IMR-90 (cell line): ENCODE data around the gene MPPED2. TPM values are rescaled to one million over a fixed set of nuclear protein-coding genes. Genes with fewer than 3 reads are reported as not detected.

Source experiments
- ATAC-seq: fragments of 200-7000 bp; cut with Tn5 transposase; 2 replicates; pipeline ENCODE4 v1.9.1; 2020; ENCODE audit warnings: low read depth, mild to moderate bottlenecking, moderate library complexity
- BruUV-seq: library from RNA; stranded (reverse); fragments of 400-500 nt; replicated peaks from 2 replicates; lab custom pipeline; 2021; lab: Mats Ljungman, UMichigan
- CTCF ChIA-PET: fragments of 300-600 bp; formaldehyde crosslinking; extraction: SDS; loops from one replicate; lab custom pipeline; 2021; ENCODE audit warnings: antibody characterized with exemption; lab: Yijun Ruan, JAX
- POLR2A ChIA-PET: fragments of 300-600 bp; sonication (Branson Sonifier 250); formaldehyde crosslinking; loops from one replicate; lab custom pipeline; 2022; ENCODE audit warnings: antibody characterized with exemption; ENCODE audit not compliant: unreplicated experiment; lab: Charles Lee
- DNase-seq: peaks from one replicate; pipeline ENCODE4 v3.0.0; 2013
- H2AFZ ChIP-seq: replicated peaks from 2 replicates; pipeline ENCODE3; 2013; ENCODE audit warnings: low read length, mild to moderate bottlenecking; ENCODE audit not compliant: poor library complexity
- H2AK5ac ChIP-seq: 2 replicates; pipeline ENCODE4 v1.6.1; 2013; ENCODE audit warnings: low read depth, low read length, inconsistent platforms
- H2AK9ac ChIP-seq: replicated peaks from 2 replicates; pipeline ENCODE3; 2013; ENCODE audit warnings: mild to moderate bottlenecking, low read depth, low read length, moderate library complexity; ENCODE audit not compliant: poor library complexity
- H2BK120ac ChIP-seq: 2 replicates; pipeline ENCODE4 v1.6.1; 2013; ENCODE audit warnings: low read depth, low read length, inconsistent platforms
- H2BK15ac ChIP-seq: 3 replicates; pipeline ENCODE4 v1.6.1; 2013; ENCODE audit warnings: low read depth, low read length, inconsistent platforms
- H2BK20ac ChIP-seq: 2 replicates; pipeline ENCODE4 v1.6.1; 2013; ENCODE audit warnings: low read depth, mild to moderate bottlenecking, inconsistent platforms, low read length, moderate library complexity
- H2BK5ac ChIP-seq: 2 replicates; pipeline ENCODE4 v1.6.1; 2013; ENCODE audit warnings: mild to moderate bottlenecking, low read depth, low read length, inconsistent platforms; ENCODE audit not compliant: poor library complexity, severe bottlenecking
- H3K14ac ChIP-seq: replicated peaks from 2 replicates; pipeline ENCODE4 v1.6.1; 2013; ENCODE audit warnings: low read depth, low read length, inconsistent platforms
- H3K18ac ChIP-seq: 2 replicates; pipeline ENCODE4 v1.6.1; 2013; ENCODE audit warnings: low read depth, low read length, control low read depth
- H3K23ac ChIP-seq: 2 replicates; pipeline ENCODE4 v1.6.1; 2013; ENCODE audit warnings: low read depth, low read length, inconsistent platforms
- H3K27ac ChIP-seq: 2 replicates; pipeline ENCODE4 v1.5.1; 2013; ENCODE audit warnings: mild to moderate bottlenecking, control low read depth, low read length; ENCODE audit not compliant: insufficient read depth
- H3K27me3 ChIP-seq: 2 replicates; pipeline ENCODE4 v1.6.1; 2013; ENCODE audit warnings: low read length; ENCODE audit not compliant: control insufficient read depth, insufficient read depth
- H3K36me3 ChIP-seq: 2 replicates; pipeline ENCODE4 v1.6.1; 2013; ENCODE audit warnings: low read length, mixed read lengths; ENCODE audit not compliant: control insufficient read depth, insufficient read depth
- H3K4ac ChIP-seq: 2 replicates; pipeline ENCODE4 v1.6.1; 2013; ENCODE audit warnings: low read depth, low read length, inconsistent platforms
- H3K4me1 ChIP-seq: 2 replicates; pipeline ENCODE4 v1.6.1; 2013; ENCODE audit warnings: low read length, mixed read lengths; ENCODE audit not compliant: control insufficient read depth, insufficient read depth
- H3K4me2 ChIP-seq: 2 replicates; pipeline ENCODE4 v1.6.1; 2013; ENCODE audit warnings: low read depth, mild to moderate bottlenecking, control low read depth, low read length, moderate library complexity
- H3K4me3 ChIP-seq: 2 replicates; pipeline ENCODE4 v1.5.1; 2013; ENCODE audit warnings: low read depth, mild to moderate bottlenecking, control low read depth, low read length, moderate library complexity; ENCODE audit not compliant: insufficient read depth
- H3K56ac ChIP-seq: 2 replicates; pipeline ENCODE4 v1.6.1; 2013; ENCODE audit warnings: low read length, inconsistent platforms; ENCODE audit not compliant: insufficient read depth; ENCODE audit errors: extremely low read depth
- H3K79me1 ChIP-seq, 2 experiments: 2 replicates each; pipeline ENCODE4 v1.6.1; 2013; ENCODE audit warnings: low read length in 2 of 2, inconsistent platforms in 1 of 2, low read depth in 1 of 2
- H3K9ac ChIP-seq: 2 replicates; pipeline ENCODE4 v1.6.1; 2013; ENCODE audit warnings: low read depth, low read length, control low read depth
- H3K9me1 ChIP-seq: 2 replicates; pipeline ENCODE4 v1.6.1; 2013; ENCODE audit warnings: low read length, inconsistent platforms; ENCODE audit not compliant: insufficient read depth
- H3K9me3 ChIP-seq: 2 replicates; pipeline ENCODE4 v1.6.1; 2013; ENCODE audit warnings: low read length; ENCODE audit not compliant: control insufficient read depth, insufficient read depth
- H4K20me1 ChIP-seq: 2 replicates; pipeline ENCODE4 v1.6.1; 2013; ENCODE audit warnings: low read length, inconsistent platforms; ENCODE audit not compliant: insufficient read depth
- H4K5ac ChIP-seq: 2 replicates; pipeline ENCODE4 v1.6.1; 2013; ENCODE audit warnings: mild to moderate bottlenecking, low read depth, low read length, control low read depth
- H4K8ac ChIP-seq, 2 experiments: 2 replicates each; pipeline ENCODE4 v1.6.1; 2013; ENCODE audit warnings: low read depth in 2 of 2, low read length in 2 of 2, control low read depth in 1 of 2, inconsistent platforms in 1 of 2
- H4K91ac ChIP-seq: 2 replicates; pipeline ENCODE4 v1.6.1; 2013; ENCODE audit warnings: low read depth, low read length, inconsistent platforms; ENCODE audit not compliant: insufficient read depth
- BHLHE40 ChIP-seq: fragments of 150-350 bp; IDR thresholded peaks from 2 replicates; pipeline ENCODE4 v1.6.1; 2016; ENCODE audit warnings: mild to moderate bottlenecking, low read depth, low read length
- CTCF ChIP-seq: conservative IDR thresholded peaks from 2 replicates; pipeline ENCODE4 v1.5.1; 2012; ENCODE audit warnings: mild to moderate bottlenecking, low read depth, low read length, improper control_type of control experiment
- FOS ChIP-seq: fragments of 150-350 bp; IDR thresholded peaks from 2 replicates; pipeline ENCODE4 v1.6.1; 2016; ENCODE audit warnings: low read depth, low read length
- MAFK ChIP-seq: IDR thresholded peaks from 2 replicates; pipeline ENCODE4 v1.6.1; 2012; ENCODE audit warnings: low read depth, low read length, improper control_type of control experiment
- MXI1 ChIP-seq: IDR thresholded peaks from 2 replicates; pipeline ENCODE4 v1.6.1; 2012; ENCODE audit warnings: low read depth, mild to moderate bottlenecking, low read length, moderate library complexity, borderline replicate concordance
- POLR2A ChIP-seq: IDR thresholded peaks from 2 replicates; pipeline ENCODE4 v1.6.1; 2012; ENCODE audit warnings: mild to moderate bottlenecking, low read depth, low read length
- RAD21 ChIP-seq: IDR thresholded peaks from 2 replicates; pipeline ENCODE4 v1.6.1; 2012; ENCODE audit warnings: low read length, improper control_type of control experiment
- RFX5 ChIP-seq: IDR thresholded peaks from 2 replicates; pipeline ENCODE4 v1.8.0; 2012; ENCODE audit warnings: low read depth, mild to moderate bottlenecking, low read length, moderate library complexity
- SMC3 ChIP-seq: fragments of 150-350 bp; IDR thresholded peaks from 2 replicates; pipeline ENCODE4 v1.6.1; 2016; ENCODE audit warnings: low read depth, mild to moderate bottlenecking, antibody characterized with exemption, low read length, moderate library complexity
- dilution Hi-C: fragments of 300-500 bp; cut with HindIII; formaldehyde crosslinking; loops from one replicate; pipeline ENCODE4 v1.14.3; 2018; ENCODE audit warnings: low sequenced_read_pairs; ENCODE audit not compliant: unreplicated experiment
- in situ Hi-C: fragments of 300-500 bp; cut with MboI; formaldehyde crosslinking; loops from 3 replicates; pipeline ENCODE4 v1.14.3; 2019; ENCODE audit warnings: low sequenced_read_pairs, inconsistent platforms, mixed read lengths
- intact Hi-C: fragments of 100-400 bp; cut with micrococcal nuclease; formaldehyde crosslinking; loops from 2 replicates; pipeline ENCODE4 v1.10.0; 2022
- polyA plus RNA-seq, 3 experiments: library from polyadenylated mRNA; depleted of rRNA; stranded (reverse); fragments of >200 nt; gene quantifications; 2 replicates each; pipeline ENCODE4 v1.2.3, GENCODE V29; 2012; ENCODE audit warnings: low replicate concordance in 1 of 3
- total RNA-seq: library from RNA; depleted of rRNA; stranded (reverse); fragments of >200 nt; gene quantifications from 2 replicates; pipeline ENCODE4 v1.2.3, GENCODE V29; 2012

MPPED2 gene
- total and polyA plus RNA-seq, 2 of the 4 experiments (the other 2 are of a cell fraction) = 0.10 TPM; not detected in 1

DNA sequence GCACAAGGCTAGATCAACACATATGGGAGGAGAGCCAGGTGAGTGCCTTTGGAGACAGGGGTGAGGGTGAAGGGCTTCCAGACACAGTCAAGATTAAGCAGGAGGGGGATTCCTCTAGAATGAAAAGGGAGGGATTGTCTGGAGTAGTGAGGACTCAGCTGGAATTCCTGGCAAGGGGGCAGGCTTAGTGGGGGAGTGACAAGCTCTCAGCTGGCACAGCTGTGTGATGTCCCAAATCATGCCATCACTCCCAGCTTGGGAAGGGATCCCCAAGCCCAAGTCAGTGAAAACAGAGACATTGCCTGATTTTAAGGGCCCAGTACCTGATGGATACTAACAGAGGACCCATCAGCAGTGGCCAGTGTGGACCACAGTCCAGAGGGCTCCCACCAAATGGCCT lies 119.0 kb downstream of the MPPED2 start:
- H3K9ac ChIP-seq = no peak overlapping the region
- H4K8ac ChIP-seq = no peak overlapping the region
- no peak overlapping the region for H2BK20ac ChIP-seq
- no peak overlapping the region for H4K5ac ChIP-seq
- no peaks in the 10 kb centered on the region for H3K79me1 ChIP-seq
- H2BK120ac ChIP-seq = no peak overlapping the region
- DNase-seq (no peak), ATAC-seq (no peak)
- in situ Hi-C loops = no loop called here
- no TSS peak for BruUV-seq
- ChIA-PET POLR2A (no interaction called here), CTCF (no interaction called here)
- H3K27me3 ChIP-seq = no peaks in the 10 kb centered on the region
- no peak overlapping the region for H2BK15ac ChIP-seq
- intact Hi-C loops = no loop called here
- H3K4me3 ChIP-seq = no peak overlapping the region
- TF ChIP-seq SMC3 (no peak), BHLHE40 (no peak), RAD21 (no peak), RFX5 (no peak), CTCF (no peak), MAFK (no peak), MXI1 (no peak), FOS (no peak), POLR2A (no peak)
- H4K20me1 ChIP-seq = no peaks in the 10 kb centered on the region
- no peak overlapping the region for H2AK9ac ChIP-seq
- no peak overlapping the region for H3K56ac ChIP-seq
- no peaks in the 10 kb centered on the region for H3K36me3 ChIP-seq
- no peaks in the 10 kb centered on the region for H3K9me1 ChIP-seq
- no peak overlapping the region for H3K18ac ChIP-seq
- H3K23ac ChIP-seq = no peak overlapping the region
- H2BK5ac ChIP-seq = no peak overlapping the region
- H3K4ac ChIP-seq = no peak overlapping the region
- H4K91ac ChIP-seq = no peak overlapping the region
- no peaks in the 10 kb centered on the region for H3K4me1 ChIP-seq
- H3K27ac ChIP-seq = no peak overlapping the region
- dilution Hi-C loops = no loop called here
- H3K14ac ChIP-seq = no peak overlapping the region
- H2AK5ac ChIP-seq = no peak overlapping the region
- H3K4me2 ChIP-seq = no peak overlapping the region
- no peaks in the 10 kb centered on the region for H3K9me3 ChIP-seq
- no peak overlapping the region for H2AFZ ChIP-seq
